GM12872 (cell line): ENCODE measurements around the gene PER2.

Experiments
- TF ChIP-seq, protein P1 (sequence below): IDR thresholded peaks from 3 replicates; pipeline ENCODE4 v1.5.1; 2011; ENCODE audit warnings: low read depth, mild to moderate bottlenecking, low read length, moderate library complexity; ENCODE audit not compliant: insufficient read depth

Gene PER2

DNA sequence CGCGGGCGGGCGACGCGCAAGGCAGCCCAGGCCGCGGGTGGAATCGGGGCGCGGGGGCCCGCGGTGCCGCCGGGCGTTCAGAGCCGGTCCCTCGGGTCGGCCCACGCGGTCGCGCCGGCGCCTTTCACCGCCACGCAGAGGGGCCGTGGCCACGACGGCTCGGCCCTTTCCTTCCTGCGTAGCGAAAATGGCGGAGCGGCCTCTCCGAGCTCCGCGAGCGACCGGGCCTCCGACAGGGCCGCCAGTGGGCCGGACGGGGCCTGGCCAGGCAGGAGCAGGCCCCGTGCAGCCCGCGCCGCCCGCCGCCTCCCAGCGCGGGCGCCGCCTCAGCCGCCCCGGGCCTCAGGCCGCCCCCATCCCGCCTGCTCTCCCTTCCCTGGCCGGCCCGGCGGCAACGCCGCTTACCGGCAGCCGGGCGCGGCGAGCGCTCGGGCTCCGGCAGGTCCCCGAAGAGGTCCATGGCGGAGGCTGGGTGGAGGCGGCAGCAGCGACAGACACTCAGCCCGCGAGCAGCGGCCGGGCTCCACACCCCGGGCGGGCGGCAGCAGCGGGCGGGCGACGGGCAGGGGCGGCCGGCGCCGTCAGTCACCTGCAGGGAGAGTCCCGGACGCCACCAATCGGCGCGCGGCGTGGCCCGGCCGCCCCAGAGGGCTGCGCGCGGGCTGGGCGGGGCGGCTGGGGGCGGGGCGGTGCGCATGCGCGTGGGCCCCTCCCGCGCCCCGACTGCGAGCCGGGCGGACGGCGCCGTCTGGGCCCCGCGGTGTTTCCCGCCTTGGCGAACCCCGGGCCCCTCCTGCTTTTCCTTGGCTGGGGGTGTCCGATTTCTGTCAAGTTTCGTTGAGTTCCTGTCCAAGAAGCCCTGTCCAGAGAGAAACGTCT is 85.1 kb downstream of the PER2 start, which contains the start of gene ILKAP:
ILKAP (minus strand) TSS at position 602 of the 879 bp plus-strand sequence; CDS start at position 460, 142 bp downstream.
- TF ChIP-seq, protein P1, sequence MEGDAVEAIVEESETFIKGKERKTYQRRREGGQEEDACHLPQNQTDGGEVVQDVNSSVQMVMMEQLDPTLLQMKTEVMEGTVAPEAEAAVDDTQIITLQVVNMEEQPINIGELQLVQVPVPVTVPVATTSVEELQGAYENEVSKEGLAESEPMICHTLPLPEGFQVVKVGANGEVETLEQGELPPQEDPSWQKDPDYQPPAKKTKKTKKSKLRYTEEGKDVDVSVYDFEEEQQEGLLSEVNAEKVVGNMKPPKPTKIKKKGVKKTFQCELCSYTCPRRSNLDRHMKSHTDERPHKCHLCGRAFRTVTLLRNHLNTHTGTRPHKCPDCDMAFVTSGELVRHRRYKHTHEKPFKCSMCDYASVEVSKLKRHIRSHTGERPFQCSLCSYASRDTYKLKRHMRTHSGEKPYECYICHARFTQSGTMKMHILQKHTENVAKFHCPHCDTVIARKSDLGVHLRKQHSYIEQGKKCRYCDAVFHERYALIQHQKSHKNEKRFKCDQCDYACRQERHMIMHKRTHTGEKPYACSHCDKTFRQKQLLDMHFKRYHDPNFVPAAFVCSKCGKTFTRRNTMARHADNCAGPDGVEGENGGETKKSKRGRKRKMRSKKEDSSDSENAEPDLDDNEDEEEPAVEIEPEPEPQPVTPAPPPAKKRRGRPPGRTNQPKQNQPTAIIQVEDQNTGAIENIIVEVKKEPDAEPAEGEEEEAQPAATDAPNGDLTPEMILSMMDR: no peak

DNA sequence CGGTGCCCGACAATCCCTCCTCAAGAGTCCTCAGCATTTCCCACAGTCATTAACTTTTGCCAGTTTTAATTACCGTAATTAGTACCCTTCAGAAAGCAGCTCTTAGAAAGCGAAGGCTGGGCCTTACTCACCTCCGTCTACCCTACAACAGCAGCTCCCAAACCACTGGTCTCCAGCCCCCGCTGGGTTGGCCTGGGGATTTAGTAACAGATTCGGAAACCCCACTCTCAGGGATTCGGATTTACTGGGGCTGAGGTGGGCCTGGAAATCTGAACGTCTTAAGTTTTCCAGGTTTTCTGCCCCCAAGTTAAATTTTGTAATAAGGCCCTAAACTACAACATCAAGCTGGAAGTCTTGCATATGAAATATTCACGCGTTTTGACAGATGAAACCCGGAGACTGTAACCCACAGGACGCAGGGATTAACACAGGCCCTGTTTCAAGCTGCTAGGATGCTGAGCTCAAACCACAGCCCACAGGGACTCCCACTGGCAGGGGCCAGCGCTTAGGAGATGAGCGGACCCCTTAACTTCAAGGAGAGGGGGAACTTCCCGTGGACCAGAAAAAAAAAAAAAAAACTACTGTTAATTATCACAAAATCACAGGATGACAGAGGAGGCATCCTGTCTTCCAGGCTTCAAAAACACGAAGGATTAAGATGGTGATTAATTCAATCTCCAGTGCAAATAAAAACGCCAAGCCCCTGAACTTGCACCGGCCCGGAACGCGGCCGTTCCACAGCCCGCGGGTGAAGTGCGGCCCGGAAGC is 85.9 kb downstream of the PER2 start:
- TF ChIP-seq, protein P1: no peak
